ENCODE data around the gene NUDT17. TPM values are rescaled to one million over a fixed set of nuclear protein-coding genes. Genes with fewer than 3 reads are reported as not detected.
A peak's percentile ranks its signal among the peaks of the same experiment; 100 is the strongest.

The NUDT17 gene
- total RNA-seq, 1 experiment from 2014 or later, result 4.0 TPM

- H3K27ac Mint-ChIP-seq, result peak overlapping the region; percentile 33 to 95 (median 46); a peak in 4 of 7 replicates
- H3K4me1 ChIP-seq (ENCODE audit: insufficient read depth, low read length), result no peaks in the 10 kb centered on the region
- TF ChIP-seq CTCF (conservative IDR thresholded peaks at IDR 0.05), result peak; percentile 98
- DNase-seq, result peak; percentile 98
- H3K4me1 Mint-ChIP-seq, result peaks cover 16 to 17% of the 10 kb centered on the region in 2 experiments
- H2BK5ac ChIP-seq (ENCODE audit: insufficient read length, low read length), result no peak overlapping the region
- peaks cover 4% of the 10 kb centered on the region for H3K23me2 ChIP-seq (ENCODE audit: insufficient read length, low read depth, low read length, poor library complexity, severe bottlenecking)
- H3K9me3 Mint-ChIP-seq, result no peaks in the 10 kb centered on the region
- no CpG with 5 or more reads among the region's 6 CpGs for WGBS (ENCODE audit: extremely low coverage, insufficient read length, low lambda C conversion rate)
- H3K4ac ChIP-seq (ENCODE audit: low read depth, low read length), result no peak overlapping the region
- no peaks in the 10 kb centered on the region for H4K20me1 ChIP-seq (ENCODE audit: control insufficient read depth, insufficient read depth, insufficient read length)
- peak overlapping the region; percentile 45 for H3K9ac ChIP-seq (ENCODE audit: extremely low read depth, insufficient read length, low read length)
- no peaks in the 10 kb centered on the region for H3K79me2 ChIP-seq (ENCODE audit: insufficient read depth, low read length)
- no peak overlapping the region for H4K8ac ChIP-seq (replicated peaks; ENCODE audit: insufficient read length, low read depth, low read length)
- H3K9me3 ChIP-seq (ENCODE audit: control insufficient read depth, low read depth, low read length), result no peaks in the 10 kb centered on the region
- no peak overlapping the region for H3T11ph ChIP-seq (ENCODE audit: low read length)
- no peak overlapping the region for H3K23ac ChIP-seq (ENCODE audit: insufficient read length, low read depth, low read length)
- H3K4me2 ChIP-seq (ENCODE audit: insufficient read depth, insufficient read length, low read length), result peak overlapping the region; percentile 41
- no peak overlapping the region for H2BK20ac ChIP-seq (ENCODE audit: low read depth, low read length, poor library complexity, severe bottlenecking)
- peaks cover 13% of the 10 kb centered on the region for H3K27me3 Mint-ChIP-seq (ENCODE audit: low read depth)
- H3K27ac ChIP-seq (ENCODE audit: insufficient read length, low read depth, low read length), result no peak overlapping the region
- H2BK120ac ChIP-seq (ENCODE audit: low read depth, low read length, poor library complexity, severe bottlenecking), result no peak overlapping the region
- no peak overlapping the region for H2BK15ac ChIP-seq (ENCODE audit: low read depth, low read length)
- H3K56ac ChIP-seq (ENCODE audit: insufficient read length, low read depth, low read length), result no peak overlapping the region
- H3K18ac ChIP-seq (ENCODE audit: insufficient read length, low read depth, low read length), result no peak overlapping the region
- H2AK5ac ChIP-seq (ENCODE audit: insufficient read length, low read length), result no peak overlapping the region
- peak overlapping the region; percentile 95 for H2AFZ ChIP-seq (ENCODE audit: low read length)
- H3K79me1 ChIP-seq (ENCODE audit: insufficient read depth, low read depth, low read length, poor library complexity, severe bottlenecking), result no peaks in the 10 kb centered on the region
- H3K4me3 Mint-ChIP-seq, result peak overlapping the region; percentile 39 to 73
- H3K27me3 ChIP-seq (ENCODE audit: insufficient read depth, low read length), result no peaks in the 10 kb centered on the region
- no peak overlapping the region for H2BK12ac ChIP-seq (ENCODE audit: insufficient read length, low read depth, low read length)
- no peaks in the 10 kb centered on the region for H3K36me3 Mint-ChIP-seq (ENCODE audit: insufficient read depth in 1 of 3, low read depth in 3 of 3)
- H4K91ac ChIP-seq (ENCODE audit: insufficient read length, low read depth, low read length), result no peak overlapping the region
- H4K5ac ChIP-seq (ENCODE audit: insufficient read length, low read depth, low read length), result no peak overlapping the region
- no peak overlapping the region for H3K14ac ChIP-seq (ENCODE audit: insufficient read depth, low read length)
These were observed 46.4 kb downstream of the NUDT17 start for GRCh38 chr1:145891587-145892485.
